OCI-LY7 (cell line): ENCODE data around the gene PLIN1. TPM values are rescaled to one million over a fixed set of nuclear protein-coding genes. Genes with fewer than 3 reads are reported as not detected.

Experiments used
- BruUV-seq: library from RNA; stranded (reverse); fragments of 400-500 nt; replicated peaks from 2 replicates; lab custom pipeline; 2021; lab: Mats Ljungman, UMichigan
- CTCF ChIA-PET: fragments of 300-600 bp; sonication (Branson Sonifier 250); formaldehyde crosslinking; loops from one replicate; lab custom pipeline; 2022; ENCODE audit warnings: antibody characterized with exemption; ENCODE audit not compliant: unreplicated experiment; lab: Charles Lee
- POLR2A ChIA-PET: fragments of 300-600 bp; sonication (Branson Sonifier 250); formaldehyde crosslinking; loops from one replicate; lab custom pipeline; 2022; ENCODE audit warnings: antibody characterized with exemption; lab: Charles Lee
- DNase-seq: peaks from one replicate; pipeline ENCODE4 v3.0.0-alpha.2; 2015; ENCODE audit warnings: low spot score
- H2AFZ ChIP-seq: fragments of 200-600 bp; sonication (generic), shearing (Covaris generic); 2 replicates; pipeline ENCODE4 v1.6.1; 2014; ENCODE audit warnings: mild to moderate bottlenecking, antibody characterized with exemption, low read length, moderate library complexity
- H3K27ac ChIP-seq: fragments of 200-600 bp; sonication (generic); 2 replicates; pipeline ENCODE4 v1.5.1; 2014; ENCODE audit warnings: mixed run types, low read depth, mild to moderate bottlenecking, moderate library complexity, low read length, inconsistent platforms; ENCODE audit not compliant: poor library complexity, severe bottlenecking
- H3K36me3 ChIP-seq: fragments of 200-600 bp; sonication (generic); 2 replicates; pipeline ENCODE4 v1.6.1; 2014; ENCODE audit warnings: mild to moderate bottlenecking, antibody characterized with exemption, low read length, moderate library complexity, mixed read lengths; ENCODE audit not compliant: insufficient read depth
- H3K4me1 ChIP-seq: fragments of 200-600 bp; sonication (generic); 2 replicates; pipeline ENCODE4 v1.5.1; 2014; ENCODE audit warnings: mild to moderate bottlenecking, low read length; ENCODE audit not compliant: insufficient read depth, poor library complexity, severe bottlenecking
- H3K4me2 ChIP-seq: fragments of 200-600 bp; sonication (generic); 2 replicates; pipeline ENCODE4 v1.6.1; 2014; ENCODE audit warnings: mild to moderate bottlenecking, low read length
- H3K4me3 ChIP-seq: fragments of 200-600 bp; sonication (generic); 2 replicates; pipeline ENCODE4 v1.5.1; 2014; ENCODE audit warnings: mild to moderate bottlenecking, low read depth, low read length; ENCODE audit not compliant: poor library complexity, severe bottlenecking
- H3K79me2 ChIP-seq: fragments of 200-600 bp; sonication (generic); 2 replicates; pipeline ENCODE4 v1.6.1; 2016; ENCODE audit warnings: low read depth, mild to moderate bottlenecking, low read length, moderate library complexity, mixed read lengths; ENCODE audit not compliant: insufficient read depth
- H3K9me2 ChIP-seq: fragments of 200-600 bp; sonication (generic); 2 replicates; pipeline ENCODE4 v1.6.1; 2016; ENCODE audit warnings: mild to moderate bottlenecking, low read length, mixed read lengths; ENCODE audit not compliant: insufficient read depth
- H3K9me3 ChIP-seq: fragments of 200-600 bp; sonication (generic); 2 replicates; pipeline ENCODE4 v1.6.1; 2014; ENCODE audit warnings: mild to moderate bottlenecking, mixed run types, low read length, mixed read lengths
- H4K20me1 ChIP-seq: fragments of 200-600 bp; sonication (generic); 2 replicates; pipeline ENCODE4 v1.6.1; 2014; ENCODE audit warnings: mild to moderate bottlenecking, antibody characterized with exemption, low read length, moderate library complexity, mixed read lengths; ENCODE audit not compliant: insufficient read depth
- CTCF ChIP-seq: fragments of 200-600 bp; sonication (generic); conservative IDR thresholded peaks from 2 replicates; pipeline ENCODE4 v1.5.1; 2014; ENCODE audit warnings: mild to moderate bottlenecking, antibody characterized with exemption, low read length, moderate library complexity, mixed read lengths
- EZH2phosphoT487 ChIP-seq: fragments of 200-600 bp; sonication (generic); IDR thresholded peaks from 2 replicates; pipeline ENCODE4 v1.6.1; 2018; ENCODE audit warnings: low read depth, borderline replicate concordance, mild to moderate bottlenecking, mixed run types, antibody characterized with exemption, low read length, moderate library complexity, mixed read lengths
- intact Hi-C: fragments of 100-400 bp; cut with micrococcal nuclease; formaldehyde crosslinking; loops from one replicate; pipeline ENCODE4 v1.10.0; 2022; ENCODE audit not compliant: unreplicated experiment
- total RNA-seq, 2 experiments: library from RNA; depleted of rRNA in 1 of 2; stranded (reverse); fragments of >200 nt in 1 of 2; shearing (Covaris generic) in 1 of 2; gene quantifications; 2 replicates each; pipeline ENCODE4 v1.2.3, GENCODE V29; 2014 to 2022

PLIN1 gene
- total RNA-seq, 2 experiments from 2014 or later: 0.19 TPM; not detected in 1

- intact Hi-C loops: no loop called here
- no peaks in the 10 kb centered on the region for H3K9me3 ChIP-seq
- H3K36me3 ChIP-seq: no peaks in the 10 kb centered on the region
- no peak overlapping the region for H3K4me3 ChIP-seq
- H3K4me1 ChIP-seq: peaks cover 11% of the 10 kb centered on the region
- no peak overlapping the region for H3K27ac ChIP-seq
- no peaks in the 10 kb centered on the region for H4K20me1 ChIP-seq
- H2AFZ ChIP-seq: no peak overlapping the region
- H3K9me2 ChIP-seq: no peaks in the 10 kb centered on the region
- TF ChIP-seq EZH2phosphoT487 (no peak), CTCF (no peak)
- H3K79me2 ChIP-seq: no peaks in the 10 kb centered on the region
- DNase-seq: no peak
- ChIA-PET CTCF (interaction anchor here (0.6 kb wide), 1 partner anchor 95 kb away, joined by 4 read pairs; no protein-coding TSS in a partner anchor), POLR2A (interaction anchor here (0.7 kb wide), 1 partner anchor 9 kb away, joined by 4 read pairs; no protein-coding TSS in a partner anchor)
- no TSS peak for BruUV-seq
- no peak overlapping the region for H3K4me2 ChIP-seq
These were observed 7.4 kb upstream of the PLIN1 start for GRCh38 chr15:89686522-89686921.

GRCh38 chr15:89685995-89686394 lies 6.8 kb upstream of the PLIN1 start:
- Histone ChIP-seq H3K36me3 (no peaks in the 10 kb centered on the region), H3K4me2 (no peak overlapping the region), H4K20me1 (no peaks in the 10 kb centered on the region), H3K4me1 (peaks cover 10% of the 10 kb centered on the region), H3K9me3 (no peaks in the 10 kb centered on the region), H2AFZ (no peak overlapping the region), H3K4me3 (no peak overlapping the region), H3K79me2 (no peaks in the 10 kb centered on the region), H3K9me2 (no peaks in the 10 kb centered on the region), H3K27ac (no peak overlapping the region)
- intact Hi-C loops: no loop called here
- no peak for DNase-seq
- ChIA-PET CTCF (interaction anchor here (0.6 kb wide), 2 partner anchors 96 to 255 kb away, joined by 4 read pairs; no protein-coding TSS in a partner anchor), POLR2A (interaction anchor here (0.7 kb wide), 1 partner anchor 9 kb away, joined by 4 read pairs; no protein-coding TSS in a partner anchor)
- BruUV-seq: no TSS peak
- TF ChIP-seq EZH2phosphoT487 (no peak), CTCF (no peak)

- H4K20me1 ChIP-seq: no peaks in the 10 kb centered on the region
- no peaks in the 10 kb centered on the region for H3K79me2 ChIP-seq
- no peaks in the 10 kb centered on the region for H3K36me3 ChIP-seq
- no peaks in the 10 kb centered on the region for H3K9me2 ChIP-seq
- ChIA-PET POLR2A (interaction anchor here (0.6 kb wide), 1 partner anchor 20 kb away, joined by 4 read pairs; no protein-coding TSS in a partner anchor), CTCF (no interaction called here)
- no peak overlapping the region for H3K4me2 ChIP-seq
- intact Hi-C loops: no loop called here
- TF ChIP-seq EZH2phosphoT487 (no peak), CTCF (no peak)
- H3K4me1 ChIP-seq: no peaks in the 10 kb centered on the region
- no peaks in the 10 kb centered on the region for H3K9me3 ChIP-seq
- H3K4me3 ChIP-seq: no peak overlapping the region
- no TSS peak for BruUV-seq
- no peak overlapping the region for H3K27ac ChIP-seq
- no peak for DNase-seq
- H2AFZ ChIP-seq: no peak overlapping the region
These were observed 2.0 kb upstream of the PLIN1 start for GRCh38 chr15:89681146-89681545.
